HCT116 (cell line): Measurements from ENCODE around the gene KMT2C. TPM values are rescaled to one million over a fixed set of nuclear protein-coding genes. Genes with fewer than 3 reads are reported as not detected.

Experiments used
- ATAC-seq: fragments of 200-7000 bp; cut with Tn5 transposase; 2 replicates; pipeline ENCODE4 v1.9.1; 2020; ENCODE audit warnings: mild to moderate bottlenecking, moderate library complexity
- BruUV-seq: library from RNA; stranded (reverse); fragments of 400-500 nt; replicated peaks from 2 replicates; lab custom pipeline; 2021; lab: Mats Ljungman, UMichigan
- CTCF ChIA-PET: fragments of 300-600 bp; sonication (Branson Sonifier 250); formaldehyde crosslinking; loops from one replicate; lab custom pipeline; 2021; ENCODE audit warnings: antibody characterized with exemption; lab: Charles Lee
- POLR2A ChIA-PET: fragments of 300-600, 350-600 bp; sonication (Branson Sonifier 250); formaldehyde crosslinking; loops from one replicate; lab custom pipeline; 2021; ENCODE audit warnings: antibody characterized with exemption; lab: Charles Lee
- RAD21 ChIA-PET, 2 experiments: fragments of 300-600 bp; sonication (Branson Sonifier 250); formaldehyde crosslinking; loops; one replicate each; lab custom pipeline; 2023; ENCODE audit warnings: low total read pairs in 2 of 2; ENCODE audit not compliant: uncharacterized antibody in 2 of 2, unreplicated experiment in 2 of 2, low non-redundant PET in 1 of 2; lab: Charles Lee
- DNase-seq: peaks from one replicate; pipeline ENCODE4 v3.0.0-alpha.2; 2010; ENCODE audit warnings: low read depth, low spot score
- H2AFZ ChIP-seq: fragments of 200-600 bp; shearing (Covaris generic), sonication (generic); 2 replicates; pipeline ENCODE4 v1.6.1; 2017; ENCODE audit warnings: low read depth, mixed run types, mixed read lengths, antibody characterized with exemption, low read length; ENCODE audit not compliant: poor library complexity, severe bottlenecking
- H3K27ac ChIP-seq: 2 replicates; pipeline ENCODE4 v1.5.1; 2012; ENCODE audit warnings: low read depth, low read length
- H3K27me3 ChIP-seq: fragments of 200-600 bp; sonication (generic); 2 replicates; pipeline ENCODE4 v1.6.1; 2016; ENCODE audit warnings: mixed run types, low read length, mixed read lengths; ENCODE audit not compliant: insufficient read depth
- H3K36me3 ChIP-seq, 2 experiments: fragments of 200-500 bp in 1 of 2; fragments of 200-600 bp in 1 of 2; sonication (Bioruptor generic) in 1 of 2; sonication (generic) in 1 of 2; 2 replicates each; pipeline versions ENCODE4 v1.5.1 to v1.6.1; 2014 to 2016; ENCODE audit warnings: low read length in 2 of 2, inconsistent platforms in 1 of 2, mixed read lengths in 1 of 2, mixed run types in 1 of 2; ENCODE audit not compliant: insufficient read depth in 2 of 2, control insufficient read depth in 1 of 2
- H3K4me1 ChIP-seq, 2 experiments: fragments of 200-600 bp in 1 of 2; sonication (generic) in 1 of 2; 2 replicates each; pipeline versions ENCODE4 v1.5.1 to v1.6.1; 2012 to 2017; ENCODE audit warnings: low read length in 2 of 2, inconsistent platforms in 1 of 2, mild to moderate bottlenecking in 1 of 2, mixed read lengths in 1 of 2, mixed run types in 1 of 2, moderate library complexity in 1 of 2; ENCODE audit not compliant: insufficient read depth in 2 of 2, control insufficient read depth in 1 of 2
- H3K4me2 ChIP-seq: fragments of 200-600 bp; sonication (generic); 2 replicates; pipeline ENCODE4 v1.6.1; 2017; ENCODE audit warnings: mixed run types, low read length, mixed read lengths
- H3K4me3 ChIP-seq, 2 experiments: fragments of 200-600 bp in 1 of 2; sonication (generic) in 1 of 2; replicated peaks in 1 of 2; 2 replicates each; pipeline ENCODE4 v1.5.1; 2011 to 2016; ENCODE audit warnings: low read length in 2 of 2, control low read depth in 1 of 2, low read depth in 1 of 2, mild to moderate bottlenecking in 1 of 2, mixed read lengths in 1 of 2, mixed run types in 1 of 2
- H3K79me2 ChIP-seq: fragments of 200-600 bp; sonication (generic); 2 replicates; pipeline ENCODE4 v1.6.1; 2017; ENCODE audit warnings: mild to moderate bottlenecking, mixed run types, low read length, moderate library complexity, mixed read lengths; ENCODE audit not compliant: insufficient read depth
- H3K9ac ChIP-seq: fragments of 200-600 bp; sonication (generic); 2 replicates; pipeline ENCODE4 v1.6.1; 2016; ENCODE audit warnings: low read length, mixed read lengths
- H3K9me2 ChIP-seq: fragments of 200-600 bp; sonication (generic), shearing (Covaris generic); 2 replicates; pipeline ENCODE4 v1.6.1; 2017; ENCODE audit warnings: mixed run types, mild to moderate bottlenecking, moderate library complexity; ENCODE audit not compliant: insufficient read depth
- H3K9me3 ChIP-seq, 2 experiments: fragments of 200-500 bp in 1 of 2; fragments of 200-600 bp in 1 of 2; sonication (Bioruptor generic) in 1 of 2; sonication (generic) in 1 of 2; 2 replicates each; pipeline ENCODE4 v1.6.1; 2014 to 2017; ENCODE audit warnings: low read length in 2 of 2, mixed read lengths in 2 of 2, inconsistent platforms in 1 of 2, low read depth in 1 of 2, mild to moderate bottlenecking in 1 of 2, mixed run types in 1 of 2, moderate library complexity in 1 of 2; ENCODE audit not compliant: control insufficient read depth in 1 of 2, insufficient read depth in 1 of 2
- H4K20me1 ChIP-seq: fragments of 200-600 bp; sonication (generic), shearing (Covaris generic); 2 replicates; pipeline ENCODE4 v1.6.1; 2017; ENCODE audit warnings: mixed run types, mild to moderate bottlenecking, moderate library complexity; ENCODE audit not compliant: insufficient read depth
- ATF3 ChIP-seq: IDR thresholded peaks from 2 replicates; pipeline ENCODE4 v1.6.1; 2012
- CBX3 ChIP-seq: IDR thresholded peaks from 2 replicates; pipeline ENCODE4 v1.6.1; 2012; ENCODE audit warnings: low read depth
- CEBPB ChIP-seq: IDR thresholded peaks from 2 replicates; pipeline ENCODE4 v1.6.1; 2012; ENCODE audit warnings: low read depth
- CTCF ChIP-seq, 3 experiments: fragments of 200-600 bp in 1 of 3; sonication (generic) in 1 of 3; IDR thresholded peaks in 2 of 3; conservative IDR thresholded peaks in 1 of 3; 2 replicates each; pipeline ENCODE4 v1.5.1; 2012 to 2017; ENCODE audit warnings: low read depth in 2 of 3, low read length in 2 of 3, antibody characterized with exemption in 1 of 3, borderline replicate concordance in 1 of 3, control low read depth in 1 of 3, mild to moderate bottlenecking in 1 of 3, mixed read lengths in 1 of 3, mixed run types in 1 of 3, moderate library complexity in 1 of 3; ENCODE audit not compliant: insufficient read depth in 1 of 3
- EGR1 ChIP-seq: IDR thresholded peaks from 2 replicates; pipeline ENCODE4 v1.6.1; 2012; ENCODE audit warnings: low read depth
- FOSL1 ChIP-seq: IDR thresholded peaks from 2 replicates; pipeline ENCODE4 v1.6.1; 2012; ENCODE audit warnings: low read depth
- JUND ChIP-seq: IDR thresholded peaks from 2 replicates; pipeline ENCODE4 v1.6.1; 2012
- MAX ChIP-seq: IDR thresholded peaks from 2 replicates; pipeline ENCODE4 v1.6.1; 2012
- POLR2A ChIP-seq: IDR thresholded peaks from 2 replicates; pipeline ENCODE4 v1.7.0; 2011; ENCODE audit warnings: borderline replicate concordance; ENCODE audit not compliant: insufficient read depth, insufficient read length; ENCODE audit errors: extremely low read depth
- RAD21 ChIP-seq: IDR thresholded peaks from 2 replicates; pipeline ENCODE4 v1.6.1; 2012; ENCODE audit warnings: low read depth, mild to moderate bottlenecking
- SIN3A ChIP-seq: IDR thresholded peaks from 2 replicates; pipeline ENCODE4 v1.6.1; 2012; ENCODE audit warnings: low read depth
- SP1 ChIP-seq: IDR thresholded peaks from 2 replicates; pipeline ENCODE4 v1.6.1; 2012; ENCODE audit warnings: low read depth
- SRF ChIP-seq: IDR thresholded peaks from 2 replicates; pipeline ENCODE4 v1.6.1; 2012; ENCODE audit warnings: low read depth
- YY1 ChIP-seq: IDR thresholded peaks from 2 replicates; pipeline ENCODE4 v1.6.1; 2011; ENCODE audit warnings: low read length, low read depth, moderate library complexity, mild to moderate bottlenecking; ENCODE audit not compliant: insufficient replicate concordance; ENCODE audit errors: extremely low read depth
- ZBTB33 ChIP-seq: IDR thresholded peaks from 2 replicates; pipeline ENCODE4 v1.6.1; 2011; ENCODE audit warnings: mild to moderate bottlenecking, low read length, moderate library complexity; ENCODE audit not compliant: insufficient replicate concordance; ENCODE audit errors: extremely low read depth
- ZFX ChIP-seq: fragments of 450-650 bp; IDR thresholded peaks from 2 replicates; pipeline ENCODE4 v1.6.1; 2017
- intact Hi-C: fragments of 100-400 bp; cut with micrococcal nuclease; formaldehyde crosslinking; loops from 2 replicates; pipeline ENCODE4 v1.10.0; 2022
- total RNA-seq: library from RNA; stranded (reverse); gene quantifications from one replicate; pipeline ENCODE4 v1.2.1, GENCODE V29; 2021; ENCODE audit not compliant: unreplicated experiment

The KMT2C gene
- total RNA-seq, 1 experiment from 2014 or later = 22.9 TPM

GRCh38 chr7:152402384-152403250 lies 33.2 kb downstream of the KMT2C start (continued):
- no peak for TF ChIP-seq SRF
- TF ChIP-seq, all 23 proteins: peak for 0

GRCh38 chr7:152399344-152399743 lies 36.5 kb downstream of the KMT2C start:
- H3K27me3 ChIP-seq = no peaks in the 10 kb centered on the region

More at GRCh38 chr7:152399344-152399743, 36.5 kb downstream of the KMT2C start:
- no TSS peak for BruUV-seq
- CTCF ChIA-PET = no interaction called here
- no peak overlapping the region for H3K4me2 ChIP-seq
- no peaks in the 10 kb centered on the region for H3K36me3 ChIP-seq
- no peak overlapping the region for H2AFZ ChIP-seq
- peaks cover 6 to 12% of the 10 kb centered on the region in 2 experiments; a peak in 3 of 4 replicates for H3K9me3 ChIP-seq
- peaks cover 6 to 16% of the 10 kb centered on the region in 2 experiments for H3K4me1 ChIP-seq
- H3K9ac ChIP-seq = no peak overlapping the region
- H3K79me2 ChIP-seq = peaks cover 71% of the 10 kb centered on the region
- TF ChIP-seq RAD21 (no peak), CTCF (IDR thresholded peaks at IDR 0.05 in 2 of 3, conservative IDR thresholded peaks at IDR 0.05 in 1 of 3; ENCODE audit: borderline replicate concordance in 1 of 3, insufficient read depth in 1 of 3, low read depth in 2 of 3, low read length in 2 of 3) (no peak), SP1 (no peak), CEBPB (no peak), MAX (no peak), EGR1 (no peak), ATF3 (no peak), ZBTB33 (no peak), JUND (no peak), SRF (no peak), CBX3 (no peak), FOSL1 (no peak), YY1 (no peak), ZFX (no peak), SIN3A (no peak), POLR2A (no peak)
- TF ChIP-seq, all 23 proteins: peak for 0
- intact Hi-C loops = no loop called here
- RAD21 ChIA-PET = no interaction called here
- POLR2A ChIA-PET = no interaction called here
- Histone ChIP-seq H4K20me1 (0 out of 2 replicates have a peak, but pooled peaks cover 3% of the 10 kb centered on the region), H3K9me2 (no peaks in the 10 kb centered on the region), H3K27ac (no peak overlapping the region), H3K4me3 (no peak overlapping the region)
- DNase-seq (no peak), ATAC-seq (no peak)
